CD14-positive monocyte (primary cell): Measurements from ENCODE around the gene FLAD1. TPM values are rescaled to one million over a fixed set of nuclear protein-coding genes. Genes with fewer than 3 reads are reported as not detected.

Experiments used
- DNase-seq, 3 donors: peaks; one replicate each; pipeline ENCODE4 v3.0.0-alpha.2; 2011 to 2022
- H2AFZ ChIP-seq: 2 replicates; pipeline ENCODE4 v1.6.0; 2012; ENCODE audit warnings: mild to moderate bottlenecking, low read depth, low read length, inconsistent platforms; ENCODE audit not compliant: insufficient read depth, poor library complexity, severe bottlenecking
- H3K27ac ChIP-seq, 2 donors: 1 replicate in 1 of 2; 2 replicates in 1 of 2; pipeline ENCODE4 v1.5.1; 2012 to 2013; ENCODE audit warnings: low read length in 2 of 2, control low read depth in 1 of 2, inconsistent platforms in 1 of 2, low read depth in 1 of 2, mild to moderate bottlenecking in 1 of 2
- H3K27me3 ChIP-seq, 2 donors: one replicate each; pipeline versions ENCODE4 v1.6.0 to v1.6.1; 2011 to 2013; ENCODE audit warnings: low read length in 2 of 2; ENCODE audit not compliant: control insufficient read depth in 2 of 2, insufficient read depth in 2 of 2
- H3K36me3 ChIP-seq, 2 donors: replicated peaks in 1 of 2; 1 replicate in 1 of 2; 2 replicates in 1 of 2; pipeline versions ENCODE4 v1.5.1 to v1.6.1; 2012 to 2013; ENCODE audit warnings: low read length in 2 of 2, control low read depth in 1 of 2, inconsistent platforms in 1 of 2, mild to moderate bottlenecking in 1 of 2; ENCODE audit not compliant: insufficient read depth in 2 of 2, control insufficient read depth in 1 of 2
- H3K4me1 ChIP-seq, 2 donors: 1 replicate in 1 of 2; 2 replicates in 1 of 2; pipeline versions ENCODE4 v1.5.1 to v1.6.1; 2012 to 2013; ENCODE audit warnings: low read length in 2 of 2, control low read depth in 1 of 2, inconsistent platforms in 1 of 2, mild to moderate bottlenecking in 1 of 2, moderate library complexity in 1 of 2; ENCODE audit not compliant: insufficient read depth in 2 of 2, control insufficient read depth in 1 of 2
- H3K4me2 ChIP-seq: replicated peaks from 2 replicates; pipeline ENCODE3; 2012; ENCODE audit warnings: low read length, moderate library complexity, mild to moderate bottlenecking; ENCODE audit not compliant: poor library complexity, severe bottlenecking; ENCODE audit errors: extremely low read depth
- H3K4me3 ChIP-seq, 3 experiments: fragments of 200-600 bp in 1 of 3; sonication (generic) in 1 of 3; replicated peaks in 1 of 3; 1 replicate in 2 of 3; 2 replicates in 1 of 3; pipeline ENCODE4 v1.5.1; 2011 to 2013; ENCODE audit warnings: low read length in 3 of 3, mild to moderate bottlenecking in 3 of 3, control low read depth in 2 of 3, low read depth in 2 of 3, inconsistent platforms in 1 of 3, moderate library complexity in 1 of 3
- H3K79me2 ChIP-seq: 2 replicates; pipeline ENCODE4 v1.6.0; 2012; ENCODE audit warnings: mild to moderate bottlenecking, control low read depth, inconsistent platforms, low read length, moderate library complexity; ENCODE audit not compliant: insufficient read depth
- H3K9ac ChIP-seq: 2 replicates; pipeline ENCODE4 v1.6.0; 2017; ENCODE audit warnings: low read length, mild to moderate bottlenecking; ENCODE audit not compliant: insufficient read depth, poor library complexity, severe bottlenecking
- H3K9me3 ChIP-seq, 2 donors: replicated peaks in 1 of 2; 1 replicate in 1 of 2; 2 replicates in 1 of 2; pipeline versions ENCODE4 v1.5.1 to v1.6.1; 2012 to 2013; ENCODE audit warnings: low read length in 2 of 2, control low read depth in 1 of 2; ENCODE audit not compliant: control insufficient read depth in 1 of 2, insufficient read depth in 1 of 2
- H4K20me1 ChIP-seq: 2 replicates; pipeline ENCODE4 v1.6.0; 2012; ENCODE audit warnings: mild to moderate bottlenecking, low read length, control low read depth, moderate library complexity; ENCODE audit not compliant: insufficient read depth
- H3K27ac Mint-ChIP-seq, 7 donors: one replicate each; pipeline ENCODE4 v1.8.0; 2020; ENCODE audit warnings: mild to moderate bottlenecking in 7 of 7, mixed read lengths in 7 of 7, moderate library complexity in 6 of 7, inconsistent platforms in 2 of 7
- H3K27me3 Mint-ChIP-seq, 3 donors: one replicate each; pipeline ENCODE4 v1.8.0; 2021 to 2022; ENCODE audit warnings: low read depth in 3 of 3, mild to moderate bottlenecking in 3 of 3, mixed read lengths in 3 of 3, moderate library complexity in 3 of 3, inconsistent platforms in 1 of 3
- H3K36me3 Mint-ChIP-seq, 2 donors: one replicate each; pipeline ENCODE4 v1.8.0; 2020; ENCODE audit warnings: mixed read lengths in 2 of 2, inconsistent platforms in 1 of 2, mild to moderate bottlenecking in 1 of 2
- H3K4me1 Mint-ChIP-seq: one replicate; pipeline ENCODE4 v1.8.0; 2020; ENCODE audit warnings: mild to moderate bottlenecking, mixed read lengths
- H3K4me3 Mint-ChIP-seq, 2 donors: one replicate each; pipeline ENCODE4 v1.8.0; 2020; ENCODE audit warnings: mild to moderate bottlenecking in 2 of 2, mixed read lengths in 2 of 2, moderate library complexity in 1 of 2
- H3K9me3 Mint-ChIP-seq, 7 donors: one replicate each; pipeline ENCODE4 v1.8.0; 2020 to 2022; ENCODE audit warnings: mixed read lengths in 7 of 7, mild to moderate bottlenecking in 6 of 7, moderate library complexity in 6 of 7, inconsistent platforms in 2 of 7
- CTCF ChIP-seq: fragments of 200-600 bp; IDR thresholded peaks from one replicate; pipeline ENCODE4 v1.8.0; 2022; ENCODE audit warnings: antibody characterized with exemption, mild to moderate bottlenecking
- WGBS: methylation state at CpG from one replicate; pipeline ENCODE4 v1.1.5; 2013; ENCODE audit warnings: missing lambda C conversion rate; ENCODE audit not compliant: insufficient coverage; 5-methylcytosine and 5-hydroxymethylcytosine counted together
- intact Hi-C, 2 donors: fragments of 100-400 bp; cut with micrococcal nuclease; formaldehyde crosslinking; loops; one replicate each; pipeline versions ENCODE4 v1.15.0 to v1.15.1; 2023
- polyA plus RNA-seq, 3 donors: library from polyadenylated mRNA; depleted of rRNA in 1 of 3; unstranded in 2 of 3; stranded (reverse) in 1 of 3; fragments of 300-500 nt in 2 of 3; fragments of >200 nt in 1 of 3; fragmentation: Illumina TruSeq in 2 of 3; gene quantifications; 1 replicate in 2 of 3; 2 replicates in 1 of 3; pipeline ENCODE4 v1.2.3, GENCODE V29; 2012 to 2021

The FLAD1 gene
- polyA plus RNA-seq, 3 donors, result 31.5 to 41.6 (median 35.1) TPM

- no peak for TF ChIP-seq CTCF
- Mint-ChIP-seq H3K36me3 (peaks cover 41 to 49% of the 10 kb centered on the region in 2 donors), H3K27ac (peak overlapping the region in 6 of 7 donors; percentile 89 to 96 (median 94)), H3K4me1 (peaks cover 34% of the 10 kb centered on the region), H3K27me3 (peaks cover 0 to 4% (median 0%) of the 10 kb centered on the region in 3 donors), H3K9me3 (no peaks in the 10 kb centered on the region), H3K4me3 (peak overlapping the region; percentile 76 to 87)
- Histone ChIP-seq H3K4me2 (peak overlapping the region; percentile 71), H3K9ac (peak overlapping the region; percentile 45), H3K27ac (peak overlapping the region; percentile 67 to 82), H3K36me3 (peaks cover 26 to 37% of the 10 kb centered on the region in 2 donors), H3K4me1 (peaks cover 45 to 49% of the 10 kb centered on the region in 2 donors), H3K79me2 (peaks cover 76% of the 10 kb centered on the region), H3K9me3 (no peaks in the 10 kb centered on the region), H2AFZ (no peak overlapping the region), H3K4me3 (peak overlapping the region in 1 of 3 experiments; percentile 60), H4K20me1 (peaks cover 68% of the 10 kb centered on the region), H3K27me3 (no peaks in the 10 kb centered on the region)
- intact Hi-C loops, result loop anchor here (2.0 to 5.0 kb wide), 4 partner anchors 35 to 91 kb away; partner anchors contain the start of gene EFNA4 (in 1 of the 2)
- peak; percentile 57 to 80 (median 73) for DNase-seq
- 60% methylated on average over 6 of the region's 10 CpGs for WGBS
Observed at GRCh38 chr1:154971341-154971998, 11.7 kb upstream of the FLAD1 start.

GRCh38 chr1:154972213-154972516 lies 11.0 kb upstream of the FLAD1 start:
- Mint-ChIP-seq H3K4me1 (peaks cover 34% of the 10 kb centered on the region), H3K9me3 (no peaks in the 10 kb centered on the region), H3K27me3 (peaks cover 0 to 4% (median 0%) of the 10 kb centered on the region in 3 donors), H3K36me3 (peaks cover 34 to 42% of the 10 kb centered on the region in 2 donors), H3K27ac (peak overlapping the region in 2 of 7 donors; percentile 63 to 89), H3K4me3 (no peak overlapping the region)
- WGBS, result no CpG with 5 or more reads among the region's 3 CpGs
- peaks cover 47 to 52% of the 10 kb centered on the region in 2 donors for H3K4me1 ChIP-seq
- peaks cover 79% of the 10 kb centered on the region for H3K79me2 ChIP-seq
- peak overlapping the region in 1 of 3 experiments; percentile 92 for H3K4me3 ChIP-seq
- TF ChIP-seq CTCF, result no peak
- intact Hi-C loops, result loop anchor here (5.0 kb wide), 3 partner anchors 35 to 90 kb away; partner anchors contain the start of gene EFNA4 (in 1 of the 2)
- no peak overlapping the region for H3K4me2 ChIP-seq
- H3K9ac ChIP-seq, result no peak overlapping the region
- peaks cover 62% of the 10 kb centered on the region for H4K20me1 ChIP-seq
- H3K27me3 ChIP-seq, result no peaks in the 10 kb centered on the region
- H2AFZ ChIP-seq, result no peak overlapping the region
- no peaks in the 10 kb centered on the region for H3K9me3 ChIP-seq
- peak overlapping the region in 1 of 2 donors; percentile 94 for H3K27ac ChIP-seq
- no peak for DNase-seq
- H3K36me3 ChIP-seq, result peaks cover 19 to 30% of the 10 kb centered on the region in 2 donors
